NCI-H1930 (cell line): ENCODE results near the gene GNMT.
"Not testable (repeated sequence)": the region's sequence is repeated elsewhere in the genome, so short reads cannot be mapped to it uniquely, and the experiment has no call there.

Experiments used
- DNase-seq, 2 experiments: peaks; one replicate each; lab custom pipeline; 2025; lab: John Stamatoyannopoulos, UW

Gene GNMT

GRCh38 chr6:42974919-42975505, 14.5 kb downstream of the GNMT start:
- DNase-seq, result no peak

DNA sequence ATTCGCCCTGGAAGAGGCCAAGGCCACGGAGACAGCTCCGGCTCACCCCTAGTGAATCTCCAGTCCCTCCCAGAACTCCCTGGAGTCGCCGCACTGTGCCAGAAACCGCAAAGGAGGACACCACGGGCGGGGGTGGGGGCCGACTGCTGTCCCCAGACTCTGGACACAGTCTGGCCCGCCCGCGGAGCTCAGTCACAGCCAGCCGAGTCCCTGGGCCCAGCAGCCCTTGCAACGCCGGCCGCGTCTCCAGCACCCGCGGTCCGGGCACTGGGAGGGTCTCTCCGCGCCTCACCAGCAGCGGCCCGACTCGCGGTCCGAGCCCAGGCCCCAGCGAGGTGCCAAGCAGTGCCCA, 17.9 kb downstream of the GNMT start:
- DNase-seq, result no peak

- peak; percentile 54 to 81 for DNase-seq
Observed at GRCh38 chr6:42978839-42979522, 18.4 kb downstream of the GNMT start, which contains the start of gene PEX6. TSS of gene PEX6 (minus strand) at chr6:42979181. CDS start at chr6:42979150, 31 bp downstream.

DNA sequence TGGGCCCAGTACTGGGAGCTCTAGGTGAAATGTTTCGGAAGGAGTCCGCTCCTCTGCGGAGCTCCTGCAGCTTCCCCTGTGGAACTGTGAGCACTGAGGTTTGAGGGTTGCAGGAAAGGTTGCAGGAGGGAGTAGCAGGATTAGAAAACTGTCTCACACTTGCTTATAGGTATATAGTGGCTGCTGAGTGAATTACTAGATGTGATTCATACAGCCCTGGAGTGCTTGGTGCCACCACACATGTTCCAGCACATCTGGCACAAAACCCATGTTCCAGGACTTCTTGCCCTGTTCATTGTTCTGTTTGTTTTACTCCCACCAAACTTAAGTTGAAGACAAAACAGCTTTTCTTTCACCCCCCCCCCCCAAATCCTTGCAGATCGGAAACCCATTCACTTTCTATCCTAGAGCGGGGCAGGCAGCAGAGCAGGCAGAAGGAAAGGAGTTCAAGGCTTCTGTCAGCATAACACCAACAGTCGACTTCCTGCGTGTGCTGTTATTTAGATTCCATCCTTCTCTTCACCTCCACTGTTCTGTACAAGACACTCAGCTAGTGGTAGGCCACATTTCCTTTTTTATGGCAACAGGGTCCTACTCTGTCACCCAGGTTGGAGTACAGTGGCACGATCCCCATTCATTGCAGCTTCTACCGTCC, 19.1 kb downstream of the GNMT start:
- no peak for DNase-seq

DNA sequence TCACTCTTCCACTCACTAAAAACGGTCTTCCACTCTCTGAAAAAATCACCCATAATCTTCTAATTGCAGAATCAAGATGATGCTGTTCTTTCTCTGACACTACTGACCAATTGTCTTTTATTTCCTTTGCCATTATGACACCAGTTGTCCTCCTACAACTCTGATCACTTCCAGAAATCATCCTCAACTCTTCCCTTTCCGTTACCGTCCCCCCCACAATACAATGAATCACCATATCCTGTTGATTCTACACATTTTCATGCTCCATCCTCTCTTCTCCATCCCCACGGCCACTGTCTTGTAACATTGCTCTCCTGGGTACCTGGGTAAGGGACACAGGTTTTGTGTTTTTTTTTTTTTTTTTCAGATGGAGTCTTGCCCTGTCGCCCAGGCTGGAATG, 21.3 kb downstream of the GNMT start:
- no peak for DNase-seq

DNA sequence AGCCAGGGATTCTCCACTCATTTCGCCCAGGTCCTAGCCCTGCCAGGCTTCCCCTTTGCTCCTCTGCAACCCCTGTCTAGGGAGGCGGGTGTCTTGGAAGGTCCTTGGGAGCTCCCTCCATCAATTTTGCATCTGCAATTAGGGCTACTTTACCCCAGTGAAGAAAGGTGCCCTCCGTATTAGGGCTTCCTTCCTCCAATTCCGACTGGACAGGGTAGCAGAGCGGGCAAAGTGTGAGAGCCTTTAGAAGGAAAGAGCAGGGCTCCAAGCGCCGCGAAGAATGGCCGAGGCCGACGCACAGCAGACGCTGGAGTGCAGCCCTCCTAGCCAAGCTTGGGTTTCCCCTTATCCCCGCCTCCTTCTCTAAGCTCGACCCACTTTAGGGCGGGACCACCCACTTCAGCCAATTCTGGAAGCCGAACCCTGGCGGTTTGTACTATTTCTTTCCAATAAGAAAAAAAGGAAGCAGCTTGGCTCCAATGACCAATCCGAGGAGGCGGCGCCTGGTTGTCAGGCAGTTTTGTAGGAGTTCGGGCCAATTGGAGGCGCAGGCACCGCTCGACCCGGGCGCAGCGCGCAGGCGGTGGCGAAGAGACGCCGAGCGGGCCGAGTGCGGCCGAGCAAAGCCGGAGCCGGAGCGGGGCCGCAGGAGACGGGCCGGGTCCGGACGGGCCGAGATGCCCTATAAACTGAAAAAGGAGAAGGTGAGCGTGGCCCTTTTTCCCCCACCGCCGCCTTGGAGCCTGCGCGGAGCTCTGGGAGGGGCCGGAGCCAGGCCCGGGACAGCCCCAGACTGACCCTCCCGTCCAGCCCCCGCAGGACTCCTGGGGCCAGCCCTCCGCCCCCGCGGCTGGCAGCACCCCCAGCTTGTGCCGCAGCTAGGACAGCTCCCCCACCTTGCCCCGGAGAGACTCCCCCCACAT, 23.7 kb downstream of the GNMT start, which contains the start of gene PPP2R5D:
Gene PPP2R5D (plus strand): TSS at position 570 of the 923 bp plus-strand sequence. CDS start 108 bp downstream, at position 678.
- peak; percentile 98 for DNase-seq

DNA sequence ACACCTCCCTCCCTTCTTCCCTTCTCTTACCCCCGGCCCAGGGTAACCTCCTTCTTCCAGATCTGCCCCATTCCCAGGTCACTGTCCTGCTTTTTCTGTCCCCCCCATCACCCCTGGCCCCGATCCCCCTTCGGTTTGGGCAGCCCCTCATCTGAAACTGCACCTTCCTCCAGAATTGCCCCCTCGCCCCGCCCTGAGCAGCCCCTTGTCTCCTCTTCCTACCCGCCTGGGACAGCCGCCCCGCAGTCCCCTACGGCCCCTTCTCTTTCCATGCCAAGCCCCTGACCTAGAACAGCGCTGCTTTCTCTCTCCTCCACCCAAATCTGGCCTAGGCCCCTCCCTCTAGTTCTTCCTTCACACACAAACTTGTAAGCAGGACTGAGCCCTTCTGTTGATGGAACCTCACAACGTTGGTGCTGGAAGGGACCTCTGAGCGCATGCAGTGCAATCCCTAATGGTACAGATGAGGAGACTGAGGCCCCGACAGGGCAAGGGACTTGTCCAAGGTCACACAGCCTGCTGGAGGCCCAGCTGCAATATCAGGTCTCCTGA, 24.4 kb downstream of the GNMT start:
- DNase-seq, result no peak

DNA sequence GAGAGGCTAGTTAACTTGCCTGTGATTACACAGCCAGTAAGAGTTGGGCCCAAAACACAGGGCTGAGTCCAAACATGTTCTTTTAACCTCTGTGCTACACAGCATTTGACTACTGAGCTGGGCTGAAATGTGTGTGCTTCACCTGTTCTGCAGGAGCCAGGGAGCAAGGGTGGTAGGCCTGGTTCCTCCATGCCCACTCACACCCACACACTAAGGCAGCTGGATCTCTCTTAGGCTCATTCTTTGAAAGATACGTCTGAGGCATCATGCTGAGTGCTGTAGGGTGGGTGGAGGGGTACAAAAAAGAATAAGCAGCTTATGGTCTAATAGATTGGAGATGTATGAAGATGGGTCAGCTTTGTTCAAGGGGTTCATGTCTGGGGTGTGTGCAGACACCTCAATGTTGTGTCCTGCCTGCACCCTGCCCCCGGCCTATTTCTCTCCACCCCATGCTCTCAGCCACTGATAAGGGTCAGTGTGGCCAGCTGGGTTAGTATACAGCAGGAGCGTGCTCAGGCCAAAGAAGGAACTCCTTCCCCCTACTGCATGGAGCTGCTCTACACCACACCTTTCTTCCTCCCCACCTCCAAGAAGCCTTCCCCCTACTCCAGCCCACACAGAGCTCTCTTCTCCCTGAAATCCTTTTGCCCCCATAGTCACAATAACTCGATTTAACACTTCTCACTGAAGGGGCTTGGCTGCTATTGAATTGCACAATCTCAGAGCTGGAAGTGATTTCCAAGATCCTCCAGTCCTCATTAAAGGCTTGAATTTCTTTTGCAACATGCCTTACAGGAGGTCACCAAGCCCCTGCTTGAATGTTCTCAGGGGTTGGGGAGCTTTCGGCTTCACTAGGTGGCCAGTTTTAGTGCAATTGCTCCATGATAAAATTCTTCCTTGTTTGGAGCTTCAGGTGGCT, 27.2 kb downstream of the GNMT start:
- no peak for DNase-seq

GRCh38 chr6:42988486-42989020, 28.0 kb downstream of the GNMT start:
- no peak for DNase-seq

DNA sequence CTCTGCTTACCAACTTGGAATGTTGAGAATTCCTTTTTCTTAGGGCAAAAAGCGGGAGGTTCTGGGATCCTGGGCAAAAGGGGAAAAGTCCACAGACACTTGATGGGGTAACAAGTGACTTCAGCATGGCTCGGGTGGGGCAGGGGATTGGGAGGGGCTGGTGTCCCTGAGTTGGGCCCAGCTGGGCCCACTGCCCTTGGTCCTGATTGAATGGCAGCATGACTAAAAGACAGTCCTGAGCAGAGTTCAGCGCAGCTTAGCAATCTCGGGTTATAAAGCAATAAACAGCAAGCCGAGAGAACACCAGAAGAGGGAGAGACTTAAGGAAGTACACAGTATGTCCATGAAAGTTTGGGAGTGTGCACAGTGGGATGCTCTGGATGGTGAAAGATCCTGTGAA, 29.4 kb downstream of the GNMT start:
- DNase-seq, result no peak

GRCh38 chr6:42993445-42993844, 32.9 kb downstream of the GNMT start:
- DNase-seq, result no peak

DNA sequence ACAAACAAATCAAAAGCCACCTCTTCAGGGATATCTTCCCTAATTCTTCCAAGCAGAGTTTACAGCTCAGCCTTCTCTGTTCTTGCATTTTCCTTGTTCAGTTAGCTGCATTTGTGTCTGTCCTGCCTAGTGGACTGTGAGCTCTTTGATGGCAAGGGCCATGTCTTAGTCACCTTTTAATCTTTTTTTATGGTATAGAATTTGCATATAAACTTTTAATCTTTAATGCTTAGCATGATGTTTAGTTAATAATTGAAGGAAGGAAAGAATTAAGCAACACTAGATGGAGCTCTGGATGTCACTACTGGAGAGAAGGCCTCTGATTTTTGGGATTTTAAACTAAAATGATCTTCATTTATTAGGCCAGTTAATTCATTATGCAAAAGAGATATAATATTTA, 36.0 kb downstream of the GNMT start:
- DNase-seq, result no peak

DNA sequence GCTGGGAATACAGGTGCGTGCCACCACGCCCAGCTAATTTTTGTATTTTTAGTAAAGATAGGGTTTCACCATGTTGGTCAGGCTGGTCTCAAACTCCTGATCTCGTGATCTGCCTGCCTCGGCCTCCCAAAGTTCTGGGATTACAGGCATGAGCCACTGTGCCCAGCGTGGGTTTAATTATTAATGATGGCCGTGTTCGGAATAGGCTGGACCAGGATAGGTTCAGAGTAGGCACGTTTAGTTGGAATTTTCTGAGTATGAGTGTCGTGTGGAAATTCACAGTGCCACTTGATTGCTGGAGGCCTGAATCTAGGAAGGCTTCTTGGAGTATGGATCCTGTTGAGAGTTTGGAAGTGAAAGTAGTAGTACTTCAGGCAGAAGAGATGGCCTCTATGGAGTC, 37.7 kb downstream of the GNMT start:
- not testable (repeated sequence) for DNase-seq

GRCh38 chr6:43001843-43002242, 41.3 kb downstream of the GNMT start:
- DNase-seq, result no peak

- DNase-seq, result no peak
Observed at GRCh38 chr6:43005844-43006243, 45.3 kb downstream of the GNMT start.

GRCh38 chr6:43006251-43006650, 45.7 kb downstream of the GNMT start:
- no peak for DNase-seq

DNA sequence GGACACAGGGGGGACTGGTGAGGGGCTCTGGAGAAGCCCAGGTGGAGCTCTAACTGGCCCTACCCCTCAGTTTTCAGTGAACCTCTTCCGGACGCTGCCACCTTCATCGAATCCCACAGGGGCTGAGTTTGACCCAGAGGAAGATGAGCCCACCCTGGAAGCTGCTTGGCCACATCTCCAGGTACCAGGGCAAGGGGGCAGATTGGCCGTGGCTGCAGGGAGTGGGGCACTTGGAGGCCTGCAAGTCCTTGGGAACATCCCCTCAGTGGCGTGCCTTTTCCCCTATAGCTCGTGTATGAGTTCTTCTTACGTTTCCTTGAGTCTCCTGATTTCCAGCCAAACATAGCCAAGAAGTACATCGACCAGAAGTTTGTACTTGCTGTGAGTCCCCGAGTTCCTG, 46.6 kb downstream of the GNMT start:
- DNase-seq, result no peak

DNA sequence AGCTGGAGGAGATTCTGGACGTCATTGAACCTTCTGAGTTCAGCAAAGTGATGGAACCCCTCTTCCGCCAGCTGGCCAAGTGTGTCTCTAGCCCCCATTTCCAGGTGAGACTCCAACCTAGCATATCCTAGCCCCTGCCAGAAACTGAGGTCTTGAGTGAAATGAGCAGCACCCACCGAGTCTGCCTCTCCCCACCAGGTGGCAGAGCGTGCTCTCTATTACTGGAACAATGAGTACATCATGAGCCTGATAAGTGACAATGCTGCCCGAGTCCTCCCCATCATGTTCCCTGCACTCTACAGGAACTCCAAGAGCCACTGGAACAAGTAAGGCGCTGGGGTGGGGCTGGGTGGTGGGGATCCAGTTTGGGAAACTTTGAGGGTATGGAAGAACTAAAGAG, 48.6 kb downstream of the GNMT start:
- DNase-seq, result peak; percentile 12 to 50

- no peak for DNase-seq
Observed at GRCh38 chr6:43011207-43011606, 50.7 kb downstream of the GNMT start.

GRCh38 chr6:43012364-43012763, 51.8 kb downstream of the GNMT start:
- no peak for DNase-seq
